GM12878 (cell line): Measurements from ENCODE around the gene ETHE1. TPM values are rescaled to one million over a fixed set of nuclear protein-coding genes. Genes with fewer than 3 reads are reported as not detected.
A peak's percentile ranks its signal among the peaks of the same experiment; 100 is the strongest.

Experiments
- ATF2 ChIP-seq: IDR thresholded peaks from 2 replicates; pipeline ENCODE4 v1.6.1; 2012; ENCODE audit warnings: low read length, inconsistent platforms
- CBFB ChIP-seq: IDR thresholded peaks from 2 replicates; pipeline ENCODE4 v1.6.1; 2016; ENCODE audit warnings: antibody characterized with exemption, low read depth
- CEBPB ChIP-seq, 2 experiments: fragments of 150-350 bp in 1 of 2; IDR thresholded peaks; 2 replicates each; pipeline ENCODE4 v1.6.1; 2012 to 2014; ENCODE audit warnings: low read depth in 2 of 2, low read length in 2 of 2, borderline replicate concordance in 1 of 2, inconsistent platforms in 1 of 2
- CHD2 ChIP-seq: IDR thresholded peaks from 2 replicates; pipeline ENCODE4 v1.6.1; 2011; ENCODE audit warnings: low read depth, low read length, improper control_type of control experiment, borderline replicate concordance
- DPF2 ChIP-seq: fragments of 450-650 bp; IDR thresholded peaks from 2 replicates; pipeline ENCODE4 v1.6.1; 2017; ENCODE audit warnings: mild to moderate bottlenecking
- EGR1 ChIP-seq, 2 experiments: IDR thresholded peaks; 1 replicate in 1 of 2; 2 replicates in 1 of 2; pipeline ENCODE4 v1.6.1; 2011 to 2012; ENCODE audit warnings: low read depth in 2 of 2, low read length in 2 of 2, borderline replicate concordance in 1 of 2, mild to moderate bottlenecking in 1 of 2, moderate library complexity in 1 of 2
- GABPA ChIP-seq: IDR thresholded peaks from 2 replicates; pipeline ENCODE4 v1.6.1; 2014; ENCODE audit warnings: antibody characterized with exemption, low read depth, mild to moderate bottlenecking, inconsistent platforms
- GATAD2B ChIP-seq: fragments of 450-650 bp; conservative IDR thresholded peaks from 2 replicates; pipeline ENCODE4 v1.6.1; 2017; ENCODE audit warnings: low read depth, mild to moderate bottlenecking, moderate library complexity
- IKZF2 ChIP-seq, 2 experiments: fragments of 450-650 bp; IDR thresholded peaks; 2 replicates each; pipeline ENCODE4 v1.6.1; 2017; ENCODE audit warnings: mild to moderate bottlenecking in 2 of 2, moderate library complexity in 2 of 2
- JUND ChIP-seq: IDR thresholded peaks from 2 replicates; pipeline ENCODE4 v1.6.1; 2012; ENCODE audit warnings: low read depth, mild to moderate bottlenecking, low read length, improper control_type of control experiment, moderate library complexity
- MEF2A ChIP-seq: IDR thresholded peaks from 2 replicates; pipeline ENCODE4 v1.6.1; 2011; ENCODE audit warnings: low read depth, mild to moderate bottlenecking, low read length, moderate library complexity; ENCODE audit not compliant: insufficient read depth
- MEF2B ChIP-seq: fragments of 450-650 bp; IDR thresholded peaks from 2 replicates; pipeline ENCODE4 v1.6.1; 2018; ENCODE audit warnings: mild to moderate bottlenecking, moderate library complexity; ENCODE audit not compliant: partially characterized antibody, poor library complexity, severe bottlenecking
- MTA2 ChIP-seq: fragments of 450-650 bp; IDR thresholded peaks from 2 replicates; pipeline ENCODE4 v1.6.1; 2016; ENCODE audit warnings: low read depth, mild to moderate bottlenecking, moderate library complexity
- MTA3 ChIP-seq: IDR thresholded peaks from 2 replicates; pipeline ENCODE4 v1.6.1; 2012; ENCODE audit warnings: low read length, inconsistent platforms, borderline replicate concordance
- NRF1 ChIP-seq: conservative IDR thresholded peaks from 2 replicates; pipeline ENCODE4 v1.6.1; 2011; ENCODE audit warnings: mild to moderate bottlenecking, low read depth, low read length, improper control_type of control experiment
- RUNX3 ChIP-seq: IDR thresholded peaks from 2 replicates; pipeline ENCODE4 v1.6.1; 2012; ENCODE audit warnings: low read length, inconsistent platforms
- SP1 ChIP-seq: IDR thresholded peaks from one replicate; pipeline ENCODE4 v1.6.1; 2011; ENCODE audit warnings: low read depth, low read length
- TCF12 ChIP-seq: IDR thresholded peaks from 2 replicates; pipeline ENCODE4 v1.6.1; 2011; ENCODE audit warnings: low read depth, mild to moderate bottlenecking, low read length
- TCF7 ChIP-seq: IDR thresholded peaks from 2 replicates; pipeline ENCODE4 v1.6.1; 2014; ENCODE audit warnings: antibody characterized with exemption, borderline replicate concordance
- ZNF687 ChIP-seq: fragments of 450-650 bp; IDR thresholded peaks from 2 replicates; pipeline ENCODE4 v1.6.1; 2017; ENCODE audit warnings: mild to moderate bottlenecking, moderate library complexity
- ZZZ3 ChIP-seq: IDR thresholded peaks from 2 replicates; pipeline ENCODE4 v1.6.1; 2011; ENCODE audit warnings: low read depth; ENCODE audit not compliant: control insufficient read depth, insufficient read length
- polyA plus RNA-seq, 11 experiments: library from polyadenylated mRNA; depleted of rRNA in 4 of 11; unstranded in 6 of 11; stranded (reverse) in 5 of 11; fragments of >200 nt; fragmentation: Nextera tagmentation in 4 of 11; fragmentation: Illumina TruSeq in 1 of 11; extraction: Ambion mirVana in 4 of 11; extraction: Trizol in 1 of 11; gene quantifications; 1 replicate in 1 of 11; 2 replicates in 10 of 11; pipeline versions ENCODE4 v1.2.1 to v1.2.3, GENCODE V29; 2011 to 2016; ENCODE audit warnings: inconsistent platforms in 2 of 11, missing spikeins in 2 of 11, low read depth in 1 of 11
- total RNA-seq, 4 experiments: library from RNA; depleted of rRNA in 3 of 4; stranded (reverse); fragments of >200 nt in 3 of 4; fragmentation: Illumina TruSeq in 1 of 4; extraction: Trizol in 1 of 4; gene quantifications; 2 replicates each; pipeline versions ENCODE4 v1.2.1 to v1.2.3, GENCODE V29; 2013 to 2021

Gene ETHE1
- total and polyA plus RNA-seq, 10 of the 15 experiments (the other 5 are each of a cell fraction or from before 2014, with no cell fraction given): 22.1 to 155 (median 52.7) TPM

- TF ChIP-seq DPF2 (peak; percentile 85), TCF12 (0 out of 2 replicates have a peak, but pooled peaks have one; percentile 45), ATF2 (peak; percentile 32; the same call in 1 of the 2 replicates), TCF7 (no peak), GATAD2B (peak; percentile 58; the same call in 1 of the 2 replicates), MTA2 (peak; percentile 62; the same call in 1 of the 2 replicates), ZNF687 (peak; percentile 92), CEBPB (IDR thresholded peaks at IDR 0.05; ENCODE audit: borderline replicate concordance in 1 of 2, low read depth in 2 of 2, low read length in 2 of 2) (no peak), CBFB (peak; percentile 66; the same call in 1 of the 2 replicates), MTA3 (no peak; the same call in 1 of the 2 replicates), GABPA (0 out of 2 replicates have a peak, but pooled peaks have one; percentile 14), ZZZ3 (no peak), MEF2A (0 out of 2 replicates have a peak, but pooled peaks have one; percentile 58), JUND (no peak), NRF1 (no peak), MEF2B (peak; percentile 83), CHD2 (no peak), RUNX3 (peak; percentile 90), IKZF2 (IDR thresholded peaks at IDR 0.05) (peak; percentile 58 to 74; a peak in 3 of 4 replicates), EGR1 (IDR thresholded peaks at IDR 0.05; ENCODE audit: borderline replicate concordance in 1 of 2, low read depth in 2 of 2, low read length in 2 of 2) (no peak), SP1 (no peak)
Observed at GRCh38 chr19:43562698-43563241, 35.8 kb upstream of the ETHE1 start (continued).
